Progenitor cell of endocrine pancreas (in vitro differentiated cells): ENCODE measurements around the gene LELP1. TPM values are rescaled to one million over a fixed set of nuclear protein-coding genes. Genes with fewer than 3 reads are reported as not detected.

ENCODE experiments used
- DNase-seq: peaks from one replicate; pipeline ENCODE4 v3.0.0; 2021; ENCODE audit warnings: low spot score; ENCODE audit not compliant: unreplicated experiment
- H3K27ac Mint-ChIP-seq: 2 replicates; pipeline ENCODE4 v1.8.0; 2021; ENCODE audit warnings: mild to moderate bottlenecking, moderate library complexity, mixed read lengths
- H3K27me3 Mint-ChIP-seq: 2 replicates; pipeline ENCODE4 v1.8.0; 2021; ENCODE audit warnings: mixed read lengths
- H3K36me3 Mint-ChIP-seq: 2 replicates; pipeline ENCODE4 v1.8.0; 2022; ENCODE audit warnings: mixed read lengths; ENCODE audit not compliant: insufficient read depth
- H3K4me1 Mint-ChIP-seq: 2 replicates; pipeline ENCODE4 v1.8.0; 2021; ENCODE audit warnings: low read depth, mixed read lengths
- H3K4me3 Mint-ChIP-seq: 2 replicates; pipeline ENCODE4 v1.8.0; 2021; ENCODE audit warnings: low read depth, mild to moderate bottlenecking, moderate library complexity, mixed read lengths
- H3K9me3 Mint-ChIP-seq: 2 replicates; pipeline ENCODE4 v1.8.0; 2021; ENCODE audit warnings: low read depth, mixed read lengths
- total RNA-seq: library from RNA; stranded (reverse); gene quantifications from 2 replicates; pipeline ENCODE4 v1.2.1, GENCODE V29; 2021
- TF ChIP-seq, protein P1 (sequence below): fragments of 200-600 bp; sonication (generic); IDR thresholded peaks from one replicate; pipeline ENCODE4 v1.5.0; 2021; ENCODE audit warnings: antibody characterized with exemption, mild to moderate bottlenecking; ENCODE audit not compliant: unreplicated experiment

Gene LELP1
- total RNA-seq, 1 donor from 2014 or later = not detected

DNA sequence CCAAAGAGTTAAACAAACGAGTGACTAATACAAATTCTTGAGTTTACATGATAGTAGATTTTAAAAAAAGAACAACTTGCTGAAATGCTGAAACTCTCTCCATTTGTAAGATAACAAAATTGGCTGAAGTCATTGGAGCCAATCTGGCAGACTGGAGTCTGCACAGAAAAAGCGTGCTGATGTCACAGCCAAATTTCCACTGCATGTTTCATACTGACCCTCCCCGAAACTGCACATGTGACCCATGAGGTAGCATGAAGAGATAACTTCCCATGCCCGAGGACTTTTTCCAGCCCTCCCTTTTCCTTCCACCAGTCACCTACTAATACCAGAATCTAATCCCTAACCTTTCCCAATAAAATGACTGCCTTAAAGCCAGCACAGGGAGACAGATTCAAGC lies 1.2 kb upstream of the LELP1 start:
- no peaks in the 10 kb centered on the region for H3K36me3 Mint-ChIP-seq
- peaks cover 24% of the 10 kb centered on the region for H3K27me3 Mint-ChIP-seq
- H3K27ac Mint-ChIP-seq = no peak overlapping the region
- no peak for DNase-seq
- H3K4me3 Mint-ChIP-seq = no peak overlapping the region
- H3K4me1 Mint-ChIP-seq = no peaks in the 10 kb centered on the region
- no peaks in the 10 kb centered on the region for H3K9me3 Mint-ChIP-seq
- TF ChIP-seq, protein P1, sequence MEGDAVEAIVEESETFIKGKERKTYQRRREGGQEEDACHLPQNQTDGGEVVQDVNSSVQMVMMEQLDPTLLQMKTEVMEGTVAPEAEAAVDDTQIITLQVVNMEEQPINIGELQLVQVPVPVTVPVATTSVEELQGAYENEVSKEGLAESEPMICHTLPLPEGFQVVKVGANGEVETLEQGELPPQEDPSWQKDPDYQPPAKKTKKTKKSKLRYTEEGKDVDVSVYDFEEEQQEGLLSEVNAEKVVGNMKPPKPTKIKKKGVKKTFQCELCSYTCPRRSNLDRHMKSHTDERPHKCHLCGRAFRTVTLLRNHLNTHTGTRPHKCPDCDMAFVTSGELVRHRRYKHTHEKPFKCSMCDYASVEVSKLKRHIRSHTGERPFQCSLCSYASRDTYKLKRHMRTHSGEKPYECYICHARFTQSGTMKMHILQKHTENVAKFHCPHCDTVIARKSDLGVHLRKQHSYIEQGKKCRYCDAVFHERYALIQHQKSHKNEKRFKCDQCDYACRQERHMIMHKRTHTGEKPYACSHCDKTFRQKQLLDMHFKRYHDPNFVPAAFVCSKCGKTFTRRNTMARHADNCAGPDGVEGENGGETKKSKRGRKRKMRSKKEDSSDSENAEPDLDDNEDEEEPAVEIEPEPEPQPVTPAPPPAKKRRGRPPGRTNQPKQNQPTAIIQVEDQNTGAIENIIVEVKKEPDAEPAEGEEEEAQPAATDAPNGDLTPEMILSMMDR = no peak

DNA sequence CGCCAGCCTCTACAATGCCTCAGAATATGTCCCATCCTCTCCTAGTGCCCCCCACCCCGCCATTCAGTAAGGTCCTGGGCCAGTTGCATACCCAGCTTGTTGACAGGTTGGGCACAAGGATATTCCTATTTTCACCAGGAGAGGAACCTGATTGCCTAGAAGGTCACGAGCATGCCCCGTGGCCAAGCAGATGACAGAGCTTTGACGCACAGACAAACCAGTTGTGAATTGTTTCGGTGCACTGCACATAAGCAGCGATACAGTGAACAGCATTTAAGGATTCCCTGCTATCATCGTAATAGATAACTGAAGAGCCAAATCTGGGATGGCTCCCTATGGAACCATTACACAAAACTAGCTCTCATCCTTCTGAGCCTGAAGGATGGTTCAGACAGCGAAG lies 3.4 kb downstream of the LELP1 start:
- Mint-ChIP-seq H3K27ac (no peak overlapping the region), H3K4me3 (no peak overlapping the region), H3K36me3 (no peaks in the 10 kb centered on the region), H3K9me3 (no peaks in the 10 kb centered on the region), H3K4me1 (no peaks in the 10 kb centered on the region), H3K27me3 (peaks cover 15% of the 10 kb centered on the region)
- TF ChIP-seq, protein P1 = no peak
- no peak for DNase-seq

DNA sequence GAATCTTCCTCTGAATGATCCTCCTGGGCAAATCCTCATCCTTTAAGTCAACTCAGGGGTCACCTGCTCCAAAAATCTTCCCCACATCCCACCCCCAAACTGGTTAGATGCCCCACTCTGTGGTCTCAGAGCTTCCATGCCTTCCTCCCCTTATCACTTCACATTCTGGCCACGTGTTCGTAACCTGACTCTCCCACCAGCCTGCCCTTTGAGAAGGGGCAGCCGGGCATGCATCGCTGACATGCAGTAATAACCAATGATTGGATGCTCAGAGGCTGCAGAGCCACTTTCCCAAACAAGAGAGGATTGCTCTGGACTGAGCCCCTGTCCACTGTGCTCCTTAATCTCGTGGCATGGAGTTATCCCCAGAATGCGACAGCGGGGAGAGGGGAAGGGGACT lies 7.0 kb downstream of the LELP1 start:
- H3K27me3 Mint-ChIP-seq = peaks cover 18% of the 10 kb centered on the region
- H3K4me3 Mint-ChIP-seq = no peak overlapping the region
- DNase-seq = no peak

DNA sequence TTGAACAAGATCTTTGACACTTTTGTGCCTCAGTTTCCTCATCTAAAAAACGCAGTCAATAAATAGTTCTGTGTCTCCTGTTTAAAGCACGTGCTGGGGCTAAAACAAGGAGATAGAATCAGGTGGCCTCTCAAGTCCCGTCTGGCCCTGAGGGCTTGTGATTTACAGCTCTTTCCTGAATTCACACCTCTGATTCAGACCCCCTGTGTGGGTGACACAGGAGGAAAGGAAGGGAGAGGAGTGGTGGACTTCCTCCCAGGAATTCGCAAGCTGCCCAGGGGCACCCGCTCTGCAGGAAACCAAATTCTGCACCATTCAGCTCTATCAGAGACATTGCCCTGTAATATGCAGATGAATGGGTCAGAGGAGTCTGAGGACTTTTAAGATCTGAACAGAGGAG lies 9.0 kb downstream of the LELP1 start:
- Mint-ChIP-seq H3K9me3 (no peaks in the 10 kb centered on the region), H3K4me1 (no peaks in the 10 kb centered on the region), H3K36me3 (no peaks in the 10 kb centered on the region), H3K27me3 (peaks cover 18% of the 10 kb centered on the region), H3K4me3 (no peak overlapping the region), H3K27ac (no peak overlapping the region)
- TF ChIP-seq, protein P1 = no peak
- DNase-seq = no peak

More for the DNA sequence above, 7.0 kb downstream of the LELP1 start:
- TF ChIP-seq, protein P1 = no peak
- H3K9me3 Mint-ChIP-seq = no peaks in the 10 kb centered on the region
- H3K36me3 Mint-ChIP-seq = no peaks in the 10 kb centered on the region
- H3K27ac Mint-ChIP-seq = no peak overlapping the region
- no peaks in the 10 kb centered on the region for H3K4me1 Mint-ChIP-seq

DNA sequence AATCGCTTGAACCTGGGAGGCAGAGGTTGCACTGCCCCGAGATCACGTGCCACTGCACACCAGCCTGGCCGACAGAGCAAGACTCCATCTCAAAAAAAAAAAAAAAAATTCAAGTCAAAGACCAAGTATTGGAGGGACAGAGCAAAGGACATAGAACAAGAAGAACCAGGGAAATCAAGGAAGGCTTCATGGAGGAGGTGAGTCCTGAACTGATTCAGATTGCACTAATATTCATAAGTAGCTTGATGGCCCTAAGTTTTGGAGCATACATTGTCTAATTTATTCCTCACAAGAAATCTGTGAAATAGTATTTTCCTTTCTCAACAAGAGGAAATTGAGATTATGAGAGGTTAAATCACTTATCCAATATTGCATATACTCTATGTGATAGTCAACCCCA lies 10.3 kb downstream of the LELP1 start:
- no peaks in the 10 kb centered on the region for H3K36me3 Mint-ChIP-seq
- no peaks in the 10 kb centered on the region for H3K9me3 Mint-ChIP-seq
- no peak for DNase-seq
- peaks cover 15% of the 10 kb centered on the region for H3K27me3 Mint-ChIP-seq
- H3K4me1 Mint-ChIP-seq = no peaks in the 10 kb centered on the region
- no peak overlapping the region for H3K4me3 Mint-ChIP-seq
- TF ChIP-seq, protein P1 = no peak
- H3K27ac Mint-ChIP-seq = no peak overlapping the region
